HAP-1 (cell line): ENCODE data around the gene POLR1B.
"Not testable (repeated sequence)": the region's sequence is repeated elsewhere in the genome, so short reads cannot be mapped to it uniquely, and the experiment has no call there.

Experiments used
- DNase-seq, 2 experiments: peaks; one replicate each; pipeline ENCODE4 v3.0.0-alpha.2; 2016 to 2020; ENCODE audit warnings: low spot score in 2 of 2
- H3K27me3 ChIP-seq: fragments of 250-450 bp; sonication (Bioruptor Pico); 2 replicates; pipeline ENCODE4 v1.5.1; 2020; ENCODE audit warnings: low read depth, mild to moderate bottlenecking, moderate library complexity
- H3K36me3 ChIP-seq: fragments of 250-450 bp; sonication (Bioruptor Pico); replicated peaks from 2 replicates; pipeline ENCODE4 v1.5.1; 2020; ENCODE audit warnings: mild to moderate bottlenecking
- H3K4me1 ChIP-seq: fragments of 250-450 bp; sonication (Bioruptor Pico); 2 replicates; pipeline ENCODE4 v1.5.1; 2020; ENCODE audit warnings: mild to moderate bottlenecking
- H3K4me3 ChIP-seq: fragments of 250-450 bp; sonication (Bioruptor Pico); 2 replicates; pipeline ENCODE4 v1.5.1; 2020; ENCODE audit warnings: mild to moderate bottlenecking, moderate library complexity
- H3K9me3 ChIP-seq: fragments of 250-450 bp; sonication (Bioruptor Pico); 2 replicates; pipeline ENCODE4 v1.5.1; 2020; ENCODE audit warnings: mild to moderate bottlenecking, moderate library complexity
- in situ Hi-C: fragments of 300-500 bp; cut with MboI; formaldehyde crosslinking; loops from 3 replicates; pipeline ENCODE4 v1.14.3; 2020; ENCODE audit warnings: low sequenced_read_pairs, inconsistent platforms, mixed read lengths

The POLR1B gene

DNA sequence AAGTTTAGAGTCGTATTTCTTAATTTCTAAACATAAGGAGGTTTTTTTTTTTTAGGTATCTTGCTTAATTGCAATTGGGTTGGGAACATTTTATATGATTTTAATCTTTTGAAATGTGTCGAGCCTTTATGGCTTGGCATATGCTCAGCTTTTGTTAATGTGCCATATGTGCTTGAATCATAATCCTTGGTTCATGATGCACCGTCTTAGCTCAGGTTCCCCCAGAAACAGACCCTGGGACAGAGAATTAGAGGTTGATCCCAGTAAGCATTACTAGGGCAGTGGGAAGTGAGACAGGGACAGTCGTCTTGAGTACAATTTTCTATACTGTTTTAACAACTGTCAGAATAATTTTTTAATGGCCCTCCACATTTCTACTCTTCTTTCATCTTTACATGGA is 51.5 kb downstream of the POLR1B start:
- in situ Hi-C loops, result no loop called here
- no peaks in the 10 kb centered on the region; the same call in 1 of the 2 replicates for H3K36me3 ChIP-seq
- no peak for DNase-seq
- H3K27me3 ChIP-seq, result no peaks in the 10 kb centered on the region
- no peaks in the 10 kb centered on the region for H3K9me3 ChIP-seq
- no peak overlapping the region for H3K4me3 ChIP-seq
- H3K4me1 ChIP-seq, result peaks cover 5% of the 10 kb centered on the region

DNA sequence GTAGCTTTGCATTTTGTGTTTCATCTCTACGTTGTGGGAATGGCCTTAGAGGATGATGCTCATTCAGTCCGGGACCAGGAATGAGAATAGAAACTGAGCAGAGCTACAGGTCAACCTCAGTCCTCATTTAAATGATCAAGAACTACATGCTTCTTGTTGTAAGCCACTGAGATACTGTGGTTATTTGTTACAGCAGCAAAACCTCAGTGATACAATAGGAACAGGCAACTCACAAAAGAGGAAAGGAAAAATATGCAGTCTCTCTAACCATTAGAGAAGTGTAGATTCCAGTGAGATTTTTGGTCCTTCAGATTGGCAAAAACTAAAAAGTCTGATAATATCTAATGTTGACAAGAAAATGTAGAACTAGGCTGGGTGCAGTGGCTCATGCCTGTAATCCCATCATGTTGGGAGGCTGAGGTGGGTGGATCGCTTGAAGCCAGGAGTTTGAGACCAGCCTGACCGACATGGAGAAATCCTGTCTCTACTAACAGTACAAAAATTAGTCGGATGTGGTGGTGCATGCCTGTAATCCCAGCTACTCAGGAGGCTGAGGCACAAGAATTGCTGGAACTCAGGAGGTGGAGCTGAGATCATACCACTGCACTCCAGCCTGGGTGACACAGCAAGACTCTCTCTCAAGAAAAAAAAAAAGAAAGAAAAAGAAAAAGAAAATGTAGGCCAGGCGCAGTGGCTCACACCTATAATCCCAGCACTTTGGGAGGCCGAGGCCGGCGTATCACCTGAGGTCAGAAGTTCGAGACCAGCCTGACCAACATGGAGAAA is 55.5 kb downstream of the POLR1B start:
- H3K9me3 ChIP-seq, result no peaks in the 10 kb centered on the region
- H3K27me3 ChIP-seq, result no peaks in the 10 kb centered on the region
- no peaks in the 10 kb centered on the region for H3K36me3 ChIP-seq
- H3K4me3 ChIP-seq, result no peak overlapping the region
- peaks cover 8% of the 10 kb centered on the region for H3K4me1 ChIP-seq
- in situ Hi-C loops, result no loop called here
- DNase-seq, result no peak

DNA sequence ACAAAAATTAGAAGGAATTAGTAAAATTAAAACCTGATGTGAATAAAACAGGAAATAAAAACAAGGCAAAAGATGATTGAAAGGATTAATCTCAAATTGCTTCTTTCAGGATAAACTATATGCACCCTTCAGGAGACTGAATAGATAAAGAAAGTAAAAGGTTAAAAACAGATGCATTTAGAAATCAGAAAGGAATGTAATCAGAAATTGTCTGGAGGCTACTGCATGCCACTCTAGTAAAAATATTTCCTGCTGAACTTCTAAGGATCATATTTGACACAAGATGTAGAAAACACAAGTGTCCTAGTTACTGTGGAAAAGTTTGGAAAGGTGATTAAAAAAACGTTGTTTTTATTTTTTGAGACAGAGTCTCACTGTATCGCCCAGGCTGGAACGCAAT is 58.4 kb downstream of the POLR1B start:
- no peak overlapping the region for H3K4me3 ChIP-seq
- in situ Hi-C loops, result loop anchor here (25.0 kb wide), 1 partner anchor 362 kb away; no protein-coding TSS in a partner anchor

DNA sequence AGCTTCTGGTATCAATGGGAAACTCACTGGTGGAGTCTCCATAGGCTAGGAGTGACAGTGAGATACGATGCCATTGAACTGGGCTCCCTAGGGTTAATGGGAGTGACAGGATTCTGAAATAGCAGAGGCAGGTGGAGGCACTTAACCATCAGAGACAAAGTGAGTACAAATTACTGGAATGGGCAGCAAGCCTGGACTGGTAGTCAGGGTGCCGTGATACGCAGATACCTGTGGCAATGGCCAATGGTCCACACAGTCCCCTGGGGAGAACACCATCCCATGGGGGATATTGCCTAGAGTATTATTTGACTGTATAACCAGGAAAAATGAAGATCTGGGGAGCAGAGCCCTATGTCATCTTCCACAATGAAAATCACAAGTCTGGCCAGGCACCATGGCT is 59.5 kb downstream of the POLR1B start:
- DNase-seq, result no peak
- Histone ChIP-seq H3K9me3 (no peaks in the 10 kb centered on the region), H3K4me1 (peaks cover 8% of the 10 kb centered on the region), H3K27me3 (no peaks in the 10 kb centered on the region), H3K4me3 (no peak overlapping the region), H3K36me3 (no peaks in the 10 kb centered on the region)
- in situ Hi-C loops, result loop anchor here (25.0 kb wide), 1 partner anchor 361 kb away; no protein-coding TSS in a partner anchor

More for the DNA sequence above, 58.4 kb downstream of the POLR1B start:
- Histone ChIP-seq H3K27me3 (no peaks in the 10 kb centered on the region), H3K9me3 (no peaks in the 10 kb centered on the region), H3K4me1 (peaks cover 8% of the 10 kb centered on the region), H3K36me3 (no peaks in the 10 kb centered on the region)
- no peak for DNase-seq

DNA sequence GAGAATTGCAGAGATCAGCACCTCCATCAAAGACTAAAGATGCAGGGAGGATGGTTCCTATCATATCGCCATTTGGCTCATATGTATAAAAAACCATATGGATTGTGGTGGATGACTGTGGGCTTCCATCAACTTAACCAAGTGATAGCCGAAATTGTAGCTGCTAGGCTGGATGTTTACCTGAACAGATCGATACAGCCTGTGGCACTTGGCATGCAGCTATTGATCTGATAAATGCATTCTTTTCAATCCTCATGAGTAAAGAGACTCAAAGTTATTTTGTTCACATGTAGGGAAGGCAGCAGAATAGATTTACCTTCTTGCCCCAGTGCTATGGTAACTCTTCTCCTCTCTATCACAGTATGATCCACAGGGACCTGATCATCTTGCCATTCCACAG is 60.7 kb downstream of the POLR1B start:
- DNase-seq, result no peak
- Histone ChIP-seq H3K4me1 (peaks cover 8% of the 10 kb centered on the region), H3K9me3 (no peaks in the 10 kb centered on the region), H3K4me3 (no peak overlapping the region), H3K27me3 (no peaks in the 10 kb centered on the region), H3K36me3 (no peaks in the 10 kb centered on the region)
- in situ Hi-C loops, result loop anchor here (25.0 kb wide), 1 partner anchor 359 kb away; no protein-coding TSS in a partner anchor

DNA sequence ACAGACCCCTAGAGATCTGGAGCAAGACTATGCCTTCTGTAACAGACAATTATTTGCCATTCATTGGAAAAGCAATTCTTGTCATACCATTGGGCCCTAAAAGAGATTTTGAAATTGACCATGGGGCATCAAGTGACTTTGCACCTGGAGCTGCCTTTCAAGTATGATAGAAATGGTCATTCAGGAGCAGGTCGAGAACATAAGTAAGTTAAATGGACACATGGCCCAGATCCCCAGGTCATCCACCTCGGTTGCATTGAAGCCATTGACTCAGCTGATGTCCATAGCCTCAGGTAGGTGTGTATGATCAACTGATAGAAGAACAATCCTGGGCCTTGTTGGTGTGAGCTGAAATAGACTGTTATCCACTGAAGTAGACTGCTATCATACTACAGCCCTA is 61.5 kb downstream of the POLR1B start:
- Histone ChIP-seq H3K9me3 (no peaks in the 10 kb centered on the region), H3K27me3 (no peaks in the 10 kb centered on the region), H3K36me3 (no peaks in the 10 kb centered on the region), H3K4me1 (peaks cover 8% of the 10 kb centered on the region), H3K4me3 (no peak overlapping the region)
- in situ Hi-C loops, result loop anchor here (25.0 kb wide), 1 partner anchor 359 kb away; no protein-coding TSS in a partner anchor
- no peak for DNase-seq

DNA sequence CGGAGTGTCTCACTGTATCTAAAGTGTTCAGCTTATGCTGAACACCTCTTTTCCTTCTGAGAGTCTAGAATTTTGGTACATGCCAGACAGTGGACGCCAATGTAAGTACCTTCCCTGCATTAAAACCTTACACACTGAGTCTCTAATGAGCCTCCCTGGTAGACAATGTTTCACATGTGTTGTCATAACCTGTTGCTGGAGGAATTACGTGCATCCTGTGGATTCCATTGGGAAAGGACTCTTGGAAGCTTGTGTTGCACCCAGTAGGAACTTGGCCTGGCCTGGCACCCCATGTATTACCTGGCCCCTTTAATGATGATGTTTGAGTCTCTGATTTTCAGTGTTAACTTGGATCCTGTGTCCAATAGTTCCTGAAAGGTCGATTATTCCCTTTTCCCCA is 62.7 kb downstream of the POLR1B start:
- peaks cover 4% of the 10 kb centered on the region for H3K4me1 ChIP-seq
- in situ Hi-C loops, result loop anchor here (25.0 kb wide), 1 partner anchor 357 kb away; no protein-coding TSS in a partner anchor
- no peaks in the 10 kb centered on the region for H3K36me3 ChIP-seq
- DNase-seq, result no peak
- no peaks in the 10 kb centered on the region for H3K27me3 ChIP-seq
- H3K4me3 ChIP-seq, result no peak overlapping the region
- H3K9me3 ChIP-seq, result no peaks in the 10 kb centered on the region

DNA sequence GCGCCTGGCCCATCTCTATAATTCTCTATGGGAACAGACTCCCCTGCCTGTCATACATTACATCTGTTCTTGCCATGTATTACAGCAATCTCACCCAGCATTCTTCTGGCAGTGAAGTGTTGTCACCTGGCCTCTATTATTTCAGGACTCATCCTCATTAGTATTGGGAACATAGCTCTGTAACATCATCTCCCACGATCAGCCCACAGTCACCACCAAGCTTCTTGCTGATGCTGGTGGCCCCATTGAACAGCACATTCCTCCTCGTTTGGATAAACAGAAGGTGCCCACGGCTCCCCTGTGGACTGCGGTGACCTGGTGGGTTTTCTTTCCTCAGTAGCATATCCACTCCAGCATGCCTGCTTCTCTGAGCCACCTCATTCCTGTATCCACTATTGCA is 63.7 kb downstream of the POLR1B start:
- DNase-seq, result no peak
- Histone ChIP-seq H3K4me3 (no peak overlapping the region), H3K36me3 (no peaks in the 10 kb centered on the region), H3K4me1 (no peaks in the 10 kb centered on the region), H3K9me3 (no peaks in the 10 kb centered on the region), H3K27me3 (no peaks in the 10 kb centered on the region)
- in situ Hi-C loops, result loop anchor here (25.0 kb wide), 1 partner anchor 356 kb away; no protein-coding TSS in a partner anchor

DNA sequence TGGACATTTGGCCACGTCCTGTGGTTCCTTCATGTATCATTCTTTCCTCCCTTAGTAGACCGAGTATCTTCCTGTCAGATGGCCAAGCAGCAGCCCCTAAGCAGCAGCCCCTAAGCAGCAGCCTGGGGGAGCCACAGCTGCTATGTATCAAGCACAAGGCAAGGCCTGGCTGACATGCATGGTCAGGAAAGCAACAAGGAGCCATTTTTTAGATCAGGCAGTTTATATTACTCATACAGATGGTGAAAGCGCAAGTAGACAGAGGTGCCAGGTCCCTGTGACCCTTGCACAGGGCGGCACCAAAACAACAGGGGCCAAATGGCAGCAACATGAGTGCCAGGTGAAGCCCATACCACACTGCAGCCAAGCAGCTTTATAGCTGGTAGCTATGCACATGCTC is 64.3 kb downstream of the POLR1B start:
- no peaks in the 10 kb centered on the region for H3K4me1 ChIP-seq
- in situ Hi-C loops, result loop anchor here (25.0 kb wide), 1 partner anchor 356 kb away; no protein-coding TSS in a partner anchor

DNA sequence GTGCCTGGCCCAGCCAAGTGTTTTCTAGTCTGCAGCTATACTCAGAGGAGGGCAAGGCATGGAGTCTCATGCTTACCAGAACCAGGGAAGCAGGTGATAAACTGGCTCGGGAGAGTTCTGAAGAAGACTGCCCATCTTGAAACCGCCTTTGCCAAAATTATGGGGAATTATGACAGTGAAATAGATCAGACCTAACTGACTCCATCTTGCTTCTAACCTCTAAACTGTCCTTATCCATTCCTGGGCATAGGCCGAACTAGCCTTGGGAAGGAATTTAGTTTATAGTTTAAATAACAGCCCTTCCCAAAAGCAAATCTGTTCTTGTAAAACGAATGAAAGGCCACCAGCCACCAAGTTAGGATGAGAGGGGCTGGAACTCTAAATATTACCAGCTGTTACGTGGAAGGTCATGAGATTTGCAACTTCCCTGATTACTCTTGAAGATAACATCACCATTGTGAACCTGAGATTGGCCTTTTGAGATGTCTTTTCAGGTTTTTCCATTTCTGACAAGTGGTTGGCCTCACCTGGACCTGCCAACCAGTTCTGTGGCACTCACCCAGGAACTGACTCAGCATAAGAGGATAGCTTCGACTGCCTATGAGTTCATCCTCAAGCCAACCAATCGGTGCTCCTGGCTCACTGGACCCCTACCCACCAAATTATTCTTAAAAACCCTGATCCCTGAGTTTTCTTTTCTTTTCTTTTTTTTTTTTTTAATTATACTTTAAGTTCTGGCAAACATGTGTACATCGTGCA is 65.6 kb downstream of the POLR1B start:
- peaks cover 12% of the 10 kb centered on the region for H3K27me3 ChIP-seq
- no peak overlapping the region for H3K4me3 ChIP-seq
- no peak for DNase-seq
- in situ Hi-C loops, result loop anchor here (25.0 kb wide), 1 partner anchor 354 kb away; no protein-coding TSS in a partner anchor
- no peaks in the 10 kb centered on the region for H3K4me1 ChIP-seq
- no peaks in the 10 kb centered on the region; the same call in 1 of the 2 replicates for H3K9me3 ChIP-seq
- no peaks in the 10 kb centered on the region for H3K36me3 ChIP-seq

More for the DNA sequence above, 64.3 kb downstream of the POLR1B start:
- H3K4me3 ChIP-seq, result no peak overlapping the region
- no peak for DNase-seq
- no peaks in the 10 kb centered on the region for H3K36me3 ChIP-seq
- no peaks in the 10 kb centered on the region for H3K9me3 ChIP-seq
- H3K27me3 ChIP-seq, result peaks cover 2% of the 10 kb centered on the region; the same call in 1 of the 2 replicates

DNA sequence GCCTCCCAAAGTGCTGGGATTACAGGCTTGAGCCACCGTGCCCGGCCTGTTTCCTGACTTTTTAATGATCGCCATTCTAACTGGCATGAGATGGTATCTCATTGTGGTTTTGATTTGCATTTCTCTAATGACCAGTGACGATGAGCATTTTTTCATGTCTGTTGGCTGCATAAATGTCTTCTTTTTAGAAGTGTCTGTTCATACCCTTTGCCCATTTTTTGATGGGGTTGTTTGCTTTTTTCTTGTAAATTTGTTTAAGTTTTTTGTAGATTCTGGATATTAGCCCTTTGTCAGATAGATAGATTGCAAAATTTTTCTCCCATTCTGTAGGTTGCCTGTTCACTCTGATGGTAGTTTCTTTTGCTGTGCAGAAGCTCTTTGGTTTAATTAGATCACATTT is 67.1 kb downstream of the POLR1B start:
- not testable (repeated sequence) for DNase-seq, H3K36me3 ChIP-seq, H3K9me3 ChIP-seq, H3K4me3 ChIP-seq, H3K4me1 ChIP-seq
- peaks cover 13% of the 10 kb centered on the region for H3K27me3 ChIP-seq
- in situ Hi-C loops, result loop anchor here (25.0 kb wide), 1 partner anchor 353 kb away; no protein-coding TSS in a partner anchor

DNA sequence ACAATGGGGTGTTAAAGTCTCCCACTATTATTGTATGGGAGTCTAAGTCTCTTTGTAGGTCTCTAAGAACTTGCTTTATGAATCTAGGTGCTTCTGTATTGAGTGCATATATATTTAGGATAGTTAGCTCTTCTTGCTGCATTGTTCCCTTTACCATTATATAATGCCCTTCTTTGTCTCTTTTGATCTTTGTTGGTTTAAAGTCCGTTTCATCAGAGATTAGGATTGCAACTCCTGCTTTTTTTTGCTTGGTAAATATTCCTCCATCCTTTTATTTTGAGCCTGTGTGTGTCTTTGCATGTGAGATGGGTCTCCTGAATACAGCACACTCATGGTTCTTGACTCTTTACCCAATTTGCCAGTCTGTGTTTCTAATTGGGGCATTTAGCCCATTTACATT is 70.0 kb downstream of the POLR1B start:
- peaks cover 13% of the 10 kb centered on the region for H3K27me3 ChIP-seq
- H3K9me3 ChIP-seq, result not testable (repeated sequence)
- in situ Hi-C loops, result loop anchor here (25.0 kb wide), 1 partner anchor 350 kb away; no protein-coding TSS in a partner anchor

DNA sequence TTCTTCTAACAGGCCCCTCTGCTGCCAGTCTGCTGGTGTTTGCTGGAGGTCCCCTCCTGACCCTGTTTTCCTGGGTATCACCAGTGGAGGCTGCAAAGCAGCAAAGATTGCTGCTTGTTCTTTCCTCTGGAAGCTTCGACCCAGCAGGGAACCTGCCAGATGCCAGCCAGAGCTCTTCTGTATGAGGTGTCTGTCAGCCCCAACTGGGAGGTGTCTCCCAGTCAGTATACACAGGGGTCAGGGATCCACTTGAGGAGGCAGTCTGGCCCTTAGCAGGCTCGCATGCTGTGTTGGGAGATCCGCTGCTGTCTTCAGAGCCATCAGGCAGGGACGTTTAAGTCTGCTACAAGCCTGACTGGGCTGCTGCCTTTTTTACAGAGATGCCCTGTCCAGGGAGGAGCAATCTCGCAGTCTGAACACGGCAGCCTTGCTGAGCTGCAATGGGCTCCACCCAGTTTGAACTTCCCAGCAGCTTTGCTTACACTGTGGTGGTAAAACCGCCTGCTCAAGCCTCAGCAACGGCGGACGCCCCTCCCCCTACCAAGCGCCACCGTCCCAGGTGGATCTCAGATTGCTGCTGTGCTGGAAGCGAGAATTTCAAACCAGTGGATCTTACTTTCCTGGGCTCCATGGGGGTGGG is 72.1 kb downstream of the POLR1B start:
- Histone ChIP-seq H3K4me1 (no peaks in the 10 kb centered on the region), H3K9me3 (no peaks in the 10 kb centered on the region; the same call in 1 of the 2 replicates), H3K36me3 (no peaks in the 10 kb centered on the region), H3K27me3 (peaks cover 13% of the 10 kb centered on the region), H3K4me3 (no peak overlapping the region)
- in situ Hi-C loops, result loop anchor here (25.0 kb wide), 1 partner anchor 348 kb away; no protein-coding TSS in a partner anchor
- DNase-seq, result no peak

More for the DNA sequence above, 70.0 kb downstream of the POLR1B start:
- H3K4me1 ChIP-seq, DNase-seq, H3K36me3 ChIP-seq, H3K4me3 ChIP-seq: not testable (repeated sequence)
